Peyer's patch (tissue), 4 donors: ENCODE data around the gene SLBP.

Experiments used
- POLR2A ChIP-seq, 2 donors: fragments of 450-650 bp; IDR thresholded peaks; one replicate each; pipeline ENCODE4 v1.5.1; 2017; ENCODE audit warnings: antibody characterized with exemption in 2 of 2, mild to moderate bottlenecking in 2 of 2, moderate library complexity in 2 of 2
- TF ChIP-seq, protein P1 (sequence below), 6 experiments: fragments of 450-650 bp in 4 of 6; fragments of 200-600 bp in 2 of 6; sonication (generic) in 1 of 6; IDR thresholded peaks; one replicate each; pipeline ENCODE4 v1.5.1; 2017 to 2019; ENCODE audit warnings: antibody characterized with exemption in 6 of 6, mild to moderate bottlenecking in 3 of 6, moderate library complexity in 1 of 6

DNA sequence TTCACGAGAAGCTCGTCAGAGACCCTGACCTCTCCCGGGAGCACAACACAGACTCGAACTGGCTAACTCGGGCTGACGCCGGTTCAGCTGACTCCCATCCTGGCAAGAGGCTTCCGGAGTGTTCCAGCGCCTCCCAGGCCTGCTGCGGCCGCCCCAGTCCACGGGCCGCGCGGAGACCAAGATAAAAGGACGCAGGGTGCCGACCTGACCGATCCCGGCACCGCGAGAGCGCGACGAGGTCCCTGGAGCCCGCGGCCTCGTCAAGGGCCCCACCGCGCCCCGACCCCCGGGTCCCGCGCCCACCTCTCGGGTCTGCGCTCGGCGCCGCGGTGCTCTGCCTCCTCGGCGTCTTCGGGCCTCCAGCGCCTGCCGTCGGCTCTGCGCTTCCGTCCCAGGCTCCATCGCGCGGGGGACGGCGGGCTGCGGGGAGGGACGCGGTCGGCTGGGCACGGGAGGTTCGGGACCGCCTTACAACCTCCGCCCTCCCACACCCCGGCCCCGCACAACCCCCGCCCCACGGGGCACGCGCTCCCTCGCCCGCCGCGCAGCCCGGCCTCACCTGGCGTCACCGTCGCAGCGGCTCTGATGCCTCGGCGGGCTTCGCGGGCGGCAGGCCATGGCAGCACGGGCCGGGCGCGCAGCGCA lies 426 bp downstream of the SLBP start:
- no peak for TF ChIP-seq POLR2A (IDR thresholded peaks at IDR 0.05)
- TF ChIP-seq, protein P1, sequence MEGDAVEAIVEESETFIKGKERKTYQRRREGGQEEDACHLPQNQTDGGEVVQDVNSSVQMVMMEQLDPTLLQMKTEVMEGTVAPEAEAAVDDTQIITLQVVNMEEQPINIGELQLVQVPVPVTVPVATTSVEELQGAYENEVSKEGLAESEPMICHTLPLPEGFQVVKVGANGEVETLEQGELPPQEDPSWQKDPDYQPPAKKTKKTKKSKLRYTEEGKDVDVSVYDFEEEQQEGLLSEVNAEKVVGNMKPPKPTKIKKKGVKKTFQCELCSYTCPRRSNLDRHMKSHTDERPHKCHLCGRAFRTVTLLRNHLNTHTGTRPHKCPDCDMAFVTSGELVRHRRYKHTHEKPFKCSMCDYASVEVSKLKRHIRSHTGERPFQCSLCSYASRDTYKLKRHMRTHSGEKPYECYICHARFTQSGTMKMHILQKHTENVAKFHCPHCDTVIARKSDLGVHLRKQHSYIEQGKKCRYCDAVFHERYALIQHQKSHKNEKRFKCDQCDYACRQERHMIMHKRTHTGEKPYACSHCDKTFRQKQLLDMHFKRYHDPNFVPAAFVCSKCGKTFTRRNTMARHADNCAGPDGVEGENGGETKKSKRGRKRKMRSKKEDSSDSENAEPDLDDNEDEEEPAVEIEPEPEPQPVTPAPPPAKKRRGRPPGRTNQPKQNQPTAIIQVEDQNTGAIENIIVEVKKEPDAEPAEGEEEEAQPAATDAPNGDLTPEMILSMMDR (IDR thresholded peaks at IDR 0.05): no peak
